ENCODE results near the gene CLGN.
"Not testable (repeated sequence)": the region's sequence is repeated elsewhere in the genome, so short reads cannot be mapped to it uniquely, and the experiment has no call there.

Gene CLGN

DNA sequence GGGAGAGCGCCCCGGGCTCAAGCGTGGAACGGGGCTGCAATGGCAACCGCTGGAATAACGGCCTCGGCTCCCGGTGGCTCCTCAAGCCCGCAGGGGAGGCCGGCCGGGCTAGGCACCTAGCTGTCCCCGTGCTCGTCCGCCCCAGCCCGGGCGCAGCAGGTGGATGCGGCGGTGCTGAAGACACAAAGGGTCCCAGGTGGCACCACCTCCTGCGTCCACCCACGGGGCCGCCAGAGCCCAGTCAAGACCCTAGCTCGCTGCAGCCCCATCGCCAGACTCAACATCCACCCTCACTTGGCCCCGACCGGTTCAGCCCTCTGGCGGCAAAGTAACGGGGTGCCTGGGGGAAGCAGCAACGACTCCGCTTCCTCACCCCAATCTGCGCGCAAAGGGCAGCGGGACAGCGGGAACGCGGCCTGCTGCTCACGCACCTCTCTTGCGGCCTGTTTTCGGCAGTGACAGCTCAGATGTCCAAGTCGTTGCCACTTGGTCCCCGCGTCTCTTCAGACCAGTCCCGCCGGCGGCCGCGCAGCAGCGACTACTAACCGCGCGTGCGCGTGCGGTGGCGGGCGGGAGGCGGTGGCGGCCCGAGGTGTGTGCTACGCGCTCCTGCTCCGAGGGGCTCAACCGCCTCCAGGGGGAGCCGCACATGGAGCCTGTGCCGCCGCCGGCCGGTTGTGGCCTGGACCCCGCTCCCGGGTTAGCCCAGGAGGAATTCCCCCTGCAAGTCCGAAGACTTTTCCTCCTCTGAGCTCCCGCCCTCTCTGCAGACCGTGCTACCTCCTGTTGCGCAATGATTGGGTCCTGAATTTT lies at the start of gene CLGN:
CLGN (minus strand) TSS at position 543 of the 813 bp plus-strand sequence. CDS start 14,570 bp downstream, outside the sequence.
- peak; percentile 67 for DNase-seq (ENCODE audit: low spot score)

GRCh38 chr4:140472156-140472555 lies 44.7 kb upstream of the CLGN start:
- no peak for DNase-seq (ENCODE audit: low spot score)

DNA sequence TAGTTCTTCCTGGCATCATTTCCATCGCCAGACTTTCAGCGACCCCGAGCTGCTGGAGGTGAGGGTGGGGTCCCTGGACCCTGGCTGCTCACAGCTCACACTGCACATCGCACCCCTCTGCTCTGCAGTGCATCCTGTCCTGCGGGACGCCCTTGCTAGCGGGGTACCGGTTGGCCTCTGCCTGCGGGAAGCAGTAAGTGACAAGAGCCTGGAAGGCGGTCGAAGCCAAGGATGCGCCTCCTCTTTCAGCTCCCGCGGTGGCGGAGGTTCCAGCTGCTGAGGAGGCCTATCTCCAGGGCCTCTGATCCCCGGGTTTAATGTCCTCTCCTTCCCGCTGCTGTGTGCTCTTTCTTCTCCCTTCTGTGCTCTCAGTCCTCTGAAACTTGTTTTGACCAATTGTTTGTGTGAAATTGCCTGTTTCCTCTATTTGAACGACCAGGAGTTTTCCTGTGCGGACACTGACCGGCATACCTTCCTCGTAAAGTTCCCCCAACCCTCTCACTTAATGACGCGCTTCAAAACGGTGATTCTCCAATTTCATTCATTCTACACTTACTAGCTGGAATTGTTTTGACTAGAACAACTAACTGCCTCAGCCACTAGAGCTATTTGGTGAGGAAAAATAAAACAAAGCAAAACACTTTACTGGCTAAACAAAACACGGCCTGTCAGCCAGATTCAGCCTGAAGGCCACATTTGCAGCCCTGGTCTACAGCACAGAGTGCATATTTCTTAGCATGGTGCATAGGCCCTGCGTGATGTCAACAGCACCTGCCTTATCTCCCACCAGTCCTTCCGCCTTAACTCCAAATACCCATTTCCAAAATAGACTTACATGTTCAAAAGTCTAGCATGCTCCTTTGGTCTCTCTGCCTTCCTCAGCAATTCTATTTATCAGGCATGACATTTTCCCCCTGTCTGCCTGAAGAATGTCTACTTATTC lies 42.6 kb upstream of the CLGN start:
- DNase-seq (ENCODE audit: low spot score) = no peak

- DNase-seq (ENCODE audit: low spot score) = no peak
Measured at GRCh38 chr4:140466146-140466545, 38.7 kb upstream of the CLGN start.

DNA sequence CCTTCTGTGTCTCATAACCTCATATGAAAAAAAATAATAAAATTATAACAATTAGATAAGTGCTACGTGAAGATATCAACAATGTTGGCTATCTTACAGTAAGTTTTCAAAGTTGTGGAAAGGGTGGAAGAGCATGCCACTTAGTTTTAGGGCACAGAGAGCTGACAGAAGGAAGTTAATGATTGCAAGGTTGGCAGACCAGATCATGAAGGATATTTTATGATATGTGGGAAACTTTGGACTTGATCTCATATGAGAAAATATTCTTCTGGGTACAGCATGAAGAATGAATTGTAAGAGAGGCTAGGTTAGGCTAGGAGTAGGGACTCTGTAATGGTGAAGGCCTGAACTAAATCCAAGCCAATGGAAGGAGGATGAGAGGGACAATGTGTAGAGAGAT lies 36.2 kb upstream of the CLGN start:
- no peak for DNase-seq (ENCODE audit: low spot score)

DNA sequence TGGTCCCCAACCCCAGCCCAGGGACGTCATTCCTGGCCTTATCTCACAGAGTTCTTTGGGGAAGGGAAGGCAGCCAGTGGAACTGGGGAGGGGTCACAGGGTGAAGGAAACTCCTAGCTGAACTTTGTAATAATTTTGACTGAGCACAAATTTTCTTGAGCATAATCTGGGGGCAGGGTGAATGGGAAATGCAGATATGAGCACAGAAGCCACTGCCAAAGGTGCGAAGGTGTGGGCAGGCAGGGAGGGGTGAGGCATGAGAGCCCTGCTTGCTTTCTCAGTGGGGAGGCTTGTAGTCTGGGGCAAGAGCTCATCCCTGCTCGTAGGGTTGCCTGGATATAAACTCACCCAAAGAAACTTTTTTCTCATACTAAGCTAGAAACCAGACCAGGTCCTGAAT lies 35.7 kb upstream of the CLGN start:
- no peak for DNase-seq (ENCODE audit: low spot score)

GRCh38 chr4:140450352-140450751 lies 22.9 kb upstream of the CLGN start:
- no peak for DNase-seq (ENCODE audit: low spot score)

GRCh38 chr4:140448830-140449229 lies 21.4 kb upstream of the CLGN start:
- no peak for DNase-seq (ENCODE audit: low spot score)

- DNase-seq (ENCODE audit: low spot score) = no peak
Measured at GRCh38 chr4:140448162-140448561, 20.7 kb upstream of the CLGN start.

- DNase-seq (ENCODE audit: low spot score) = not testable (repeated sequence)
Measured at GRCh38 chr4:140444347-140444746, 16.9 kb upstream of the CLGN start.

DNA sequence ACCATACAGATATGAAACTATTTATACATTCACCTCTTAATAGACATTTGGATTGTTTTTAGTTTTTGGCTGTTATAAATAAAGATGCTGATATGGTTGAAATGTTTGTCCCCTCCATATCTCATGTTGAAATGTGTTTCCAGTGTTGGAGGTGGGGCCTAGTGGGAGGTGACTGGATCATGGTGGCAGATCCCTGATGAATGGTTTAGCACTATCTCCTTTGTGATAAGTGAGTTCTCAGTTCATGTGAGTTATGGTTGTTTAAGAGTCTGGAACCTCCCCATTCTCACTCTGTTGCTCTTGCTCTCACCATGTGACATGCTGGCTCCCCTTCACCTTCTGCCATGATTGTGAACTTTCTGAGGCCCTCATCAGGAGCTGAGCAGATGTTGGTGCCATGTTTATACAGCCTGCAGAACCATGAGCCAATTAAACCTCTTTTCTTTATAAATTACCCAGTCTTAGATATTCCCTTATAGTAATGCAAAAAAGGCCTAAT lies 12.2 kb upstream of the CLGN start:
- DNase-seq (ENCODE audit: low spot score) = no peak

- no peak for DNase-seq (ENCODE audit: low spot score)
Measured at GRCh38 chr4:140427919-140428471, 547 bp upstream of the CLGN start.

GRCh38 chr4:140426610-140427105 lies 790 bp downstream of the CLGN start:
- no peak for DNase-seq (ENCODE audit: low spot score)

DNA sequence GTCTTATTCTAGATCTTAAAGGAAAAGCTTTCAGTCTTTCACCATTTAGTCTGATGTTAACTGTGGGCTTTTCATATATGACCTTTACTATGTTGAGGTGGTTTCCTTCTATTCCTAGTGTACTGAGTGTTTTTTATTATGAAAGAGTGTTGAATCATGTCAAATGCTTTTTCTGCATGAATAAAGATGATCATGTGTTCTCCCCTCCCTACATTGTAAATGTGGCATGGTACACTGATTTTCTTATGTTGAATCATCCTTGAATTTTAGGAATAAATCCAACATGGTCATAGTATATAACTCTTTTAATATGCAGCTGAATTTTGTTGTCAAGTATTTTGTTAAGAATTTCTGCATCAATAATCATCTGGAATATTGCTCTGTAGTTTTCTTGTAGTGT lies 4.3 kb downstream of the CLGN start:
- peak; percentile 62 for DNase-seq (ENCODE audit: low spot score)

GRCh38 chr4:140413130-140413969 lies 14.1 kb downstream of the CLGN start:
- not testable (repeated sequence) for DNase-seq (ENCODE audit: low spot score)

DNA sequence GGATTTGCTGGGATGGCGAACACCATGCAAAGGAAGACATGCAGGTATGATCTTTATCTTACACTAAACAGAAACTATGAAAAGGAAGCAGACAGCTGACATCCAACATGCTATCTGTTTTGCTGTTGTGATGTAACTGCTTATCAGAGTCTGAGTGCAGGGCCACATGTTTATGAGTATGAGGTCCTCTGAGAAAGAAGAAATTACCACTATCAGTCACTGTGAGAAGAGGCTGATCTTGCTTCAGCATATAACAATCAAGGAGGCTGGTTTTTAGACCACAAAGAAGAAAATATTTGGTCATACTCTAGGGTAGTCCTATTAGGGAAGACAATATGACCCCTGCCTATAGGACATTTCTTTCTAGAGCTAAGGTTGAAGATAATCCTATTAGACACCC lies 18.5 kb downstream of the CLGN start:
- DNase-seq (ENCODE audit: low spot score) = no peak

DNA sequence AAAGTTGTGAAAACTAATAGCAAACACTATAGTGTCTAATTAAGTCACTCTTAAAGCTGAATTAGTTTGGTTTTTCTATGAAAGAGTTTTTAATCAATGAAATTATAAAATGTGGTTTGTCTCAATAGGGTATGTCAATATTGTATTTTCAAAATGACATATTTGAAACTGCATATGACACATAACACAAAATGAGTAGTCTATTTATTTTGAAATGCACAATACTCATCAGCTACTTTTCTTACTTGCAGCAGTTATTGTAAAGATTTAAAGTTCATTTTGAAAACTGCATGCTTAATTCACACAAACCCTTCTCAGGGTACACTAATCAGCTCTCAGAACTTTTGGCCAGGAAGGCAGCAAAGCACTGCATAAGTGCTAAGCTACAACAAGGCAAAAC lies 21.2 kb downstream of the CLGN start:
- no peak for DNase-seq (ENCODE audit: low spot score)

GRCh38 chr4:140400111-140400510 lies 27.3 kb downstream of the CLGN start:
- DNase-seq (ENCODE audit: low spot score) = no peak

DNA sequence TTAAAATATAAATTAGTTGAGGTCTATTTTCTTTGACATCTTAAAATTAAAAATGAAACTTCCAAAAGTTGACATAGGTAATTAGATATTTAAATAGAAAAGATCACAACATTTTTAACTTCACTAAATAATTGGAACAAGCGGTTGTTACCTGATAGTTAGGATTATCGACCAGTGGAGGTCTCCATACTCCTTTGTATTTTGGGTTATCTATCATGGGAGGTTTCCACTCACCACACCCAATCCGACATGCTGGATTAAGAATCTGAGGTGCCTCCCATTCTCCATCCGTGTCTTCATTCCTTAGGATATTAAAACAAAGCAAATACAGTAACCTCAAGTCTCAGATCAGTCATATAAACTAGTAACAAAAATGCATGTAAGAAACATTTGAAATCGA lies 31.8 kb downstream of the CLGN start:
- no peak for DNase-seq (ENCODE audit: low spot score)

DNA sequence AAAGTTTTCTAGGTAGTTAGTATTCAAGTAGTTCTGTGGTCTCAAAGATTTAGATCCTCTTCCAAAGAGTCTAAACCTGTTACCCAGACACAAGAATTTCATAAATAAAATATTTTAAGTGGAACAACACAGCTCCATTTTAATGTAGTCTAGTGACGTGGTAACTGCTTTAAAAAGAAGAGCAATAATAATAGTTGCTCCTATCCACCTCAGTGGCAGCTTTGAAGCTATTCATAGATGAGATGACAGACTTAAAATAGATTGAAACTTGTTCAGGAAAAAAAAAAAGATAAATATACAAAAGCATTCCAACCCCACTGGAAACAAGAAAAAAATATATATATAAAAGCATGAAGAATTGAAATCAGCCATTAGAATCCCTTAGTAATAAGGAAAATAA lies 39.4 kb downstream of the CLGN start:
- no peak for DNase-seq (ENCODE audit: low spot score)

- no peak for DNase-seq (ENCODE audit: low spot score)
Measured at GRCh38 chr4:140382732-140383131, 44.7 kb downstream of the CLGN start.
